Measurements from ENCODE around the gene DEGS2.

GRCh38 chr14:100100032-100100703 is 59.3 kb downstream of the DEGS2 start:
- TF ChIP-seq CTCF (conservative IDR thresholded peaks at IDR 0.05) (no peak), ZFX (IDR thresholded peaks at IDR 0.05) (no peak)
